Muscle layer of duodenum (tissue), 2 donors: ENCODE data around the gene KCNJ6.

Experiments used
- H3K27ac ChIP-seq: one replicate; pipeline ENCODE4 v1.7.0; 2013; ENCODE audit warnings: mild to moderate bottlenecking, low read length
- H3K27me3 ChIP-seq: one replicate; pipeline ENCODE4 v1.7.0; 2013; ENCODE audit warnings: low read depth, mild to moderate bottlenecking, control low read depth, low read length
- H3K36me3 ChIP-seq, 2 donors: one replicate each; pipeline ENCODE4 v1.7.0; 2013; ENCODE audit warnings: low read length in 2 of 2, control low read depth in 1 of 2, mild to moderate bottlenecking in 1 of 2; ENCODE audit not compliant: insufficient read depth in 2 of 2, control insufficient read depth in 1 of 2
- H3K4me1 ChIP-seq, 2 donors: one replicate each; pipeline ENCODE4 v1.7.0; 2013; ENCODE audit warnings: low read length in 2 of 2, mild to moderate bottlenecking in 2 of 2, control low read depth in 1 of 2, moderate library complexity in 1 of 2; ENCODE audit not compliant: insufficient read depth in 2 of 2, control insufficient read depth in 1 of 2
- H3K4me3 ChIP-seq, 2 donors: one replicate each; pipeline ENCODE4 v1.7.0; 2013; ENCODE audit warnings: low read length in 2 of 2, low read depth in 1 of 2, mild to moderate bottlenecking in 1 of 2
- H3K9me3 ChIP-seq, 2 donors: one replicate each; pipeline ENCODE4 v1.7.0; 2013; ENCODE audit warnings: low read length in 2 of 2, control low read depth in 1 of 2, mild to moderate bottlenecking in 1 of 2; ENCODE audit not compliant: control insufficient read depth in 1 of 2
- donor health status: healthy.

KCNJ6 gene

DNA sequence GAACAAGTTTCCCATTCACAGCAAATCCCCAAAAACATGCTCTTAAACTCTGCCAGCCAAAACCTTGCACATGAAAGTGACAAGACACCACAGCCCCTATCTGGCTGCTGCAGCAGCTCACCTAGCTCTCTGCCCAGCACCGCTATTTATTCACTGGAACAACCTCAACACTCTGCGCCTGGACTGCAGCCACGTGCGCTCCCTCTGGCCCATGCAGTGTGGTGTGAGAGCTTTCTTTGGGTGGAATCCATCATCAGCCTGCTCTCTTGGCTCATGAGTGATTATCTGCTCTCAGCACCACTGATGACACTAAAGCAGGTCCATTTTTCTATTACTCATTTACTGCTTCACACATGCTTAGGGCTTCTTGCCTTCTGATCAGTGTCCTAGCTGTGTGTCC, 11.4 kb downstream of the KCNJ6 start:
- Histone ChIP-seq H3K9me3 (no peaks in the 10 kb centered on the region), H3K27me3 (no peaks in the 10 kb centered on the region), H3K4me3 (no peak overlapping the region), H3K4me1 (no peaks in the 10 kb centered on the region), H3K27ac (no peak overlapping the region), H3K36me3 (no peaks in the 10 kb centered on the region)

DNA sequence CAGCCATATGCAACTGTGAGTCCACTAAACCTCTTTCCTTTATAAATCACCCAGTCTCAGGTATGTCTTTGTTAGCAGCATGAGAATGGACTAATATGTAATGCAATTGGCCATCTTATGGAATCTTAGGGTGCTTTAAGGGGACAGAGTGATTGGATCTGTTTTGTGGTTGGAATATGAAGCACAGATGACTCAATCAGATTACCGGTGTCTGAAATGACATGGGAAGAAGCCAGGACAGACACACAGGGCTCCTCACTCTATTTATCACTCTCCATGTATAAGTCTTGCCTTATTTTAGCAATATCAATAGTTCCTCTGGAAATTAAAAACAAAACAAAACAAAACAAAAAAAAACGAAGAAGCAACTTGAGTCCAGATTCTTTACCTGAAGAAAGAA, 12.9 kb downstream of the KCNJ6 start:
- no peaks in the 10 kb centered on the region for H3K36me3 ChIP-seq

DNA sequence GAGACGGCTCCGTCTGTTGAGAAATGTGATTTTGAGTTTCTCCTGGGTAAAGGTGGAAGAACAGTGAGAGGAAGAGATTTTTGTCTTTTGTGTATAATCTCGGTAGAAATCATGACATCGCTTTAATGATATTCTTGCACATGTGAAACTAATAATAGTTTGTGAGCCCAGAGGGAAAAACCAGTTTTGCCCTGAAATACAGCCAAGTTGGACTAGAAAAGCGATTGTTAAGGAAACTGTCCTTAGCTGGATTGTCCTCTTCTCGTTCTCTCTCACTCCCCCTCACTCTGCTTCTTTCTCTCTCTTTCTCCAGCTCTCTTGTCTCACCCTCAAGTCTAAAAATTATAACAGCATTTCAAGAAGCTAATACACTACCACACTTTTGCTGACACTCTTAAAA, 17.1 kb downstream of the KCNJ6 start:
- no peak overlapping the region for H3K27ac ChIP-seq
- no peaks in the 10 kb centered on the region for H3K36me3 ChIP-seq
- H3K4me1 ChIP-seq = no peaks in the 10 kb centered on the region
- H3K4me3 ChIP-seq = no peak overlapping the region
- H3K27me3 ChIP-seq = no peaks in the 10 kb centered on the region
- H3K9me3 ChIP-seq = no peaks in the 10 kb centered on the region

More for the DNA sequence above, 12.9 kb downstream of the KCNJ6 start:
- Histone ChIP-seq H3K9me3 (no peaks in the 10 kb centered on the region), H3K4me1 (no peaks in the 10 kb centered on the region), H3K27ac (no peak overlapping the region), H3K27me3 (no peaks in the 10 kb centered on the region), H3K4me3 (no peak overlapping the region)

DNA sequence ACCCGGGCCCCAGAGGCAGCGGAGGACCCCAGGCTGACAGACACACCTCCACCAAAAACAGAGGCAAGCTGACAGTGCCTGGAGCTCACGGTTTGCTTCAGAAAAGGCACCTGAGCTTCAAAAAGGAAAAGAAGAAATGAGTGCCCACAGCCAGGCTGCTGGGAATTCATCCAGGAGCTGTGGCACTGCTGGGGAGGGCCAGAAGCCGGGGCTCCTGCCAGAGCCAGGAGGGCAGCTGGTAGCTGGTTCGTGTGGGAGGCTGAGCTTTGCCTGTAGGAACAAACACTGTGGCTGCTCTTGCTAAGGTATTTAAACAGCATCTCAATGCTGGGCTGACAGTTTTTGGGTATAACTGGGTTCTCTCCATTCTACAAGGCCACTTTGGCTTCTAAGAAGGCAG, 19.5 kb downstream of the KCNJ6 start:
- no peaks in the 10 kb centered on the region for H3K4me1 ChIP-seq
- H3K4me3 ChIP-seq = no peak overlapping the region
- no peaks in the 10 kb centered on the region for H3K27me3 ChIP-seq
- no peaks in the 10 kb centered on the region for H3K9me3 ChIP-seq
- H3K27ac ChIP-seq = no peak overlapping the region
- no peaks in the 10 kb centered on the region for H3K36me3 ChIP-seq

DNA sequence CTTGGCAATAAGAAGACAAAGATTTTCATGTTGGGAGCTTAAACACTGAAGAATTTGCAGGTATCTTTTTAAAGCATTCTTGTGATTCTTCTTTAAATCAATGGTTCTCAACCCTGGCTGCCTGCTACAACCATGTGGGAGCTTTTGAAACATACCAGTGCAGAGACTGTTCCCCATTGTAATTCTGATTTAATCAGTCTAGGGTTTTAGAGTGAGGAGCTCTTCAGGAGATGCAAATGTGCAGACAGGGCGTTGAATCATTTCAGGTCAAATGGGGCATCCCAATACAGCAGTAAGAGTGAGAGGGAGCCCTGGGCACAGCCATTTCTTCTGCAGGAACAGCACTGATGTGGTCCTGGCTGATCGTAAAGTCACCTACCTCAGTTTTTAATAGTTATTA, 24.3 kb downstream of the KCNJ6 start:
- Histone ChIP-seq H3K4me3 (no peak overlapping the region), H3K27me3 (no peaks in the 10 kb centered on the region), H3K4me1 (no peaks in the 10 kb centered on the region), H3K27ac (no peak overlapping the region), H3K36me3 (no peaks in the 10 kb centered on the region), H3K9me3 (no peaks in the 10 kb centered on the region)

DNA sequence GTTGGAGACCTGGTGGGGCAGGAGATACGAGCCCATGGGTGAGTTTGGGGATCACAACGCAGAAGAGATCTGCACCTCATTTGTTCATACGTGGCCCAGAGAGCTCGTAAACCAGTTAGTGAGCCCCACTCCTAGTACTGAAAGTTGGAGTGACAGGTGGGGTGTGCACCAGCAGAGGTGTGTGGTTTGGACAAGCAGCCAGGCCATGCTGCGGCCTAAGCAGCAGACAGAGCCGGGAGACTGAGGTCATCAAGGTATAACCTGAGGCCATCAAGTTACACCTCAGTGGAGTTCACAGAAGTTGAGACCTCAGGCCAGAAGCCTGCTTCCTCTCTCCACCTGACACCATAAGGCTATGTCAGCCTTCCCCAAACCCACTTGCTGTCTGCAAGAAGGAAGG, 27.6 kb downstream of the KCNJ6 start:
- no peak overlapping the region for H3K4me3 ChIP-seq
- no peaks in the 10 kb centered on the region for H3K36me3 ChIP-seq
- H3K9me3 ChIP-seq = no peaks in the 10 kb centered on the region
- no peak overlapping the region for H3K27ac ChIP-seq
- no peaks in the 10 kb centered on the region for H3K4me1 ChIP-seq
- no peaks in the 10 kb centered on the region for H3K27me3 ChIP-seq

DNA sequence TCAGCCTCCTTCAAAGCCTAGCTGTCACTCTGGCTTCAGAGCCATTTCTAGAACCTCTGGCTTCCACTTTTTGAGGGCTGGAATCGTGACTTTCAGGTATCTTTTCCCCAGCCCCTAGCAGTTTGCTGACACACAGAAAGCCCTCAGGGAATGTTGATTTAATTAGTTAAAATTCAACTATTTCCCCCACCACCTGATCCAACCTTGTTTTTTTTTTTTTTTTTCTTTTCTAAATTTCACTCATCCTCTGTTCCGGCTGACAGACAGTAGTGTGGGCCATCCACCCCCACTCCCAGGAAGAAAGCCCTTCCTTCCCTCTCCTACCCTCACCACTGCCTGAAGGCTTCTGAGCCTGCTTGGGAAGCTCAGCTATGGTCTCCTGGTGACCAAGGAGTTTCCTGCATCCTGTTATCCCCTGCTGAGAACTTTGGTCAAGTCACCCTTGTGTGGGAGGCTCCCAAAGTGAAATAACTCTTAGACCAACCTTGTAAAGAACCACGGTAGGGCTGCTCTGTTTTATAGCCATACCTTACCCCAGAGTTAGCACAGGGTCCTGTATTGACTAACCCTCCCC, 29.4 kb downstream of the KCNJ6 start:
- no peak overlapping the region for H3K27ac ChIP-seq
- no peak overlapping the region for H3K4me3 ChIP-seq
- no peaks in the 10 kb centered on the region for H3K27me3 ChIP-seq
- H3K36me3 ChIP-seq = no peaks in the 10 kb centered on the region
- no peaks in the 10 kb centered on the region for H3K4me1 ChIP-seq
- H3K9me3 ChIP-seq = no peaks in the 10 kb centered on the region

DNA sequence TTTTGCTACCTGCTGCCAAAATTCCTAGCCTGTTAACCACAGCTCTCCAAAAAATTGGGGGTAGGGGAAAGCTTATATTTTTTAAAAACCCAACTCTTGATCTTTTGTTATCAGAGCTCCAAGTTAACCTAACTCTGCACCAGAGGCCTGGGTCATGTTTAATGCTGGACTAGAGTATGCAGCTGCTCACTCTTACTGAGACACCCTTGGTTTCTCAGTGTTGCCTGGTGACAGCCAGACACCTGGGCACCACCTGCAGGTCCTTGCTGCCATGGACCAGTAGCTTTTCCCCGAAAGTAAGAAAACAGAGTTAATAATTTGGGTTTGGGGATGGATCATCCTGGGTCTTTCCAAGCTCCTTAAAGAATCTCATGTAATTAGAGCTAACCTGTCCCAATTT, 30.1 kb downstream of the KCNJ6 start:
- no peaks in the 10 kb centered on the region for H3K4me1 ChIP-seq
- no peaks in the 10 kb centered on the region for H3K36me3 ChIP-seq
- H3K27me3 ChIP-seq = no peaks in the 10 kb centered on the region
- no peaks in the 10 kb centered on the region for H3K9me3 ChIP-seq
- H3K4me3 ChIP-seq = no peak overlapping the region
- no peak overlapping the region for H3K27ac ChIP-seq

DNA sequence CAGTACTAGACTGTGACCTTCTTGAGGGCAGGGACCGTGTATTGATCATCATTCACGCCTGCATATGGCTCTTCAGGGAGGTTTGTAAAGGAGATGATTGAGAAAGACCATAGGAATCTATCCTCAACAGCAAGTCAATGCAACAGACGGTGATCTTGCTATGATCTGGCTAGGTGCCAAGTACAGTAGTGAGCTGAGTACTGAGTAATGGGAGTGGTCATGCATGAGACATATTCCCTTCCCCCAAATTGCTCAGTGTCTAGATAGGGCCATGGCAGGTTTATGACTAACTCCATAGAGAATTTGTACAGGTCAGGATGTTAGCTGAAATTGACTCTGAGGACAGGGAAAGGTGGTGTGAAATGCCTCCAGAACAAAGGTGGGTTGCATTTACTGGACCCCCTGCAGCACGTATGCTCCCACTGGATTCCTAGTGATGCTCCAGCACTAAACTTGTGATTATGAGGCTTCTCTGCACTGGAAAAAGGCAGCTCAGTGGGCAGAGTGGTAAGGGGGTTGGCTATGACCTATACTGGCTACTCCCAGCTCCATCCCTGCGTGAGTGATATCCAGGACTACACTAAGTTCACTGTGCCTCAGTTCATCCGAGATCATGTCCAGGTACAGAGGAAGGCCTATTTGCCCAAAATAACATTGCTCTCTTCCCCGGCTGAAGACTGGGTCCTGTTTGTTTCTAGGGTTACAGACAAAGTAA, 37.2 kb downstream of the KCNJ6 start:
- Histone ChIP-seq H3K9me3 (no peaks in the 10 kb centered on the region), H3K27me3 (no peaks in the 10 kb centered on the region), H3K36me3 (no peaks in the 10 kb centered on the region), H3K27ac (no peak overlapping the region), H3K4me3 (no peak overlapping the region), H3K4me1 (no peaks in the 10 kb centered on the region)

DNA sequence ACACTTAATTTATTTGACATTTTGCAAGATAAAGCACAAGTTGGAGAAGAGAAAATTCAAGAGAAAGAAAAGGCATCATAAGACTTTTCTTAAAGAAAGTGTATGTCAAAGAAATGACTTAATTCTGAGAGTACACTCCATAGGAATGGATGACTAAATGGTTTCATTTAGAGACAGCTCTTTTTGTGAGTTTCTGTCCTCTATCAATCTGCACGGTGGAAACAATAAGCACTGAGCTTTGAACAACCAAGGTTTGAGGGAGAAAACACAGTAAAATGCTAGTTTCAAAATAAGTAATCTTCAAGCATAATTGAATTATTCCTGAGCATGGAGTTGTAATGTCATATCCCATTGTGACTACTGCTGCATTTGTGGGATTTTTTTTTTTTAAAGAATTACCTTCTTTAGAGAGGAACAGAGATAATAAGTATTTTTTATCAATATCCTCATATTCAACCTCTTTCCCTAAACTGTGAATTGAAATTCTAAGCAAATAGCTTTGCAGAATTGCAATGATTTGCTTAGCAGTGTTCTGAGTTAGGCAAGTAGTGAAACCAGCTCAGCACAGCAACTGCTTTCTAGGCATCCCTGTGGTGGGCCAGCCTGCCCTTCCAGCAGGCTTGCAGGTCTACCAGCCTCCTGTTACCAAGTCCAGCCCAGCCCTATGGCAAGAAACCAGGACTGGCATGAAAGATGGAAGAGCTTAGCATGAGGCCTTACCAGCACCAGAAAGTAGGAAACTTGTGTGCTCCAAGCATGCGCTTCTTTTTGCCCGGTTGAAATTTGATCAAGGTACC, 38.2 kb downstream of the KCNJ6 start:
- no peaks in the 10 kb centered on the region for H3K27me3 ChIP-seq
- no peak overlapping the region for H3K27ac ChIP-seq
- H3K4me1 ChIP-seq = no peaks in the 10 kb centered on the region
- no peaks in the 10 kb centered on the region for H3K36me3 ChIP-seq
- no peaks in the 10 kb centered on the region for H3K9me3 ChIP-seq
- H3K4me3 ChIP-seq = no peak overlapping the region

DNA sequence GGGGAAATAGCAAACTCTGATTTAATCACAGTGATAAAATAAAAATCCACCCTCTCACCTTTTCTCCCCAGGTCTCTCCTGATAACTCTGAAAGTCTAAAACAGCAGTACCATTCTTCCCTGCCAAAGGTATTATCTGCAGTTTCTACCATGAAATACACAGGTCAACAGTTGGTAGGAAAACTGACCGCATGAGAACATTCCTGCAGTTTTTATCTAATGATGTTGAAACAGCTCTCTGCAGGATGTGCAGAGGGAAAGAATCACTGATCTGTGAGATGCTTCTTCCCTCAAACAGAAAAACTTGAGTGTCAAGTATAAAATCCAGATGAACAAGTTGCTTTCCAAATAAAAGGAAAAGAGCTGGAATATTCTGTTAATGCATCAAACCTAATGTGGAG, 39.1 kb downstream of the KCNJ6 start:
- Histone ChIP-seq H3K4me3 (no peak overlapping the region), H3K36me3 (no peaks in the 10 kb centered on the region), H3K4me1 (no peaks in the 10 kb centered on the region), H3K27ac (no peak overlapping the region), H3K27me3 (no peaks in the 10 kb centered on the region), H3K9me3 (no peaks in the 10 kb centered on the region)
